Neural cell (in vitro differentiated cells): Measurements from ENCODE around the gene GPC5.

Experiments
- CTCF ChIP-seq: fragments of 450-650 bp; IDR thresholded peaks from 2 replicates; pipeline ENCODE4 v1.5.1; 2014; ENCODE audit warnings: antibody characterized with exemption, mild to moderate bottlenecking, moderate library complexity; ENCODE audit not compliant: poor library complexity, severe bottlenecking
- EP300 ChIP-seq: fragments of 450-650 bp; conservative IDR thresholded peaks from 2 replicates; pipeline ENCODE4 v1.6.1; 2014; ENCODE audit warnings: antibody characterized with exemption, mild to moderate bottlenecking, moderate library complexity; ENCODE audit not compliant: poor library complexity, severe bottlenecking
- EZH2 ChIP-seq: fragments of 200-600, 300-800 bp; shearing (Covaris generic), sonication (generic); IDR thresholded peaks from 2 replicates; pipeline ENCODE4 v1.6.1; 2014; ENCODE audit warnings: antibody characterized with exemption, low read length, borderline replicate concordance, mild to moderate bottlenecking; ENCODE audit not compliant: insufficient read depth, poor library complexity, severe bottlenecking
- MXI1 ChIP-seq: fragments of 450-650 bp; conservative IDR thresholded peaks from 2 replicates; pipeline ENCODE4 v1.6.1; 2014; ENCODE audit warnings: antibody characterized with exemption, mild to moderate bottlenecking; ENCODE audit not compliant: poor library complexity, severe bottlenecking
- POLR2AphosphoS5 ChIP-seq: IDR thresholded peaks from 2 replicates; pipeline ENCODE4 v1.6.1; 2012
- RAD21 ChIP-seq: fragments of 450-650 bp; conservative IDR thresholded peaks from 2 replicates; pipeline ENCODE4 v1.6.1; 2014; ENCODE audit warnings: antibody characterized with exemption, mild to moderate bottlenecking, moderate library complexity
- SMC3 ChIP-seq: fragments of 450-650 bp; conservative IDR thresholded peaks from 2 replicates; pipeline ENCODE4 v1.6.1; 2014; ENCODE audit warnings: antibody characterized with exemption, mild to moderate bottlenecking, moderate library complexity; ENCODE audit not compliant: poor library complexity

GRCh38 chr13:91922969-91923592 lies 524.7 kb downstream of the GPC5 start:
- TF ChIP-seq SMC3 (peak; percentile 28), CTCF (peak; percentile 59), POLR2AphosphoS5 (no peak), EP300 (no peak), EZH2 (no peak), RAD21 (peak; percentile 57), MXI1 (no peak)
